ES-I3 (cell line): ENCODE measurements around the gene MACROD2.
"Not testable (repeated sequence)": the region's sequence is repeated elsewhere in the genome, so short reads cannot be mapped to it uniquely, and the experiment has no call there.

ENCODE experiments used
- H3K36me3 ChIP-seq: 2 replicates; pipeline ENCODE4 v1.6.1; 2013; ENCODE audit warnings: mild to moderate bottlenecking, low read length, control low read depth, moderate library complexity; ENCODE audit not compliant: insufficient read depth
- H3K4me1 ChIP-seq: 2 replicates; pipeline ENCODE4 v1.6.1; 2013; ENCODE audit warnings: mild to moderate bottlenecking, control low read depth, low read length; ENCODE audit not compliant: insufficient read depth
- H3K9ac ChIP-seq: 2 replicates; pipeline ENCODE4 v1.6.1; 2013; ENCODE audit warnings: low read depth, mild to moderate bottlenecking, low read length, moderate library complexity
- H3K9me3 ChIP-seq: 2 replicates; pipeline ENCODE4 v1.6.1; 2013; ENCODE audit warnings: mild to moderate bottlenecking, low read length, moderate library complexity; ENCODE audit not compliant: control insufficient read depth, insufficient read depth

The MACROD2 gene

DNA sequence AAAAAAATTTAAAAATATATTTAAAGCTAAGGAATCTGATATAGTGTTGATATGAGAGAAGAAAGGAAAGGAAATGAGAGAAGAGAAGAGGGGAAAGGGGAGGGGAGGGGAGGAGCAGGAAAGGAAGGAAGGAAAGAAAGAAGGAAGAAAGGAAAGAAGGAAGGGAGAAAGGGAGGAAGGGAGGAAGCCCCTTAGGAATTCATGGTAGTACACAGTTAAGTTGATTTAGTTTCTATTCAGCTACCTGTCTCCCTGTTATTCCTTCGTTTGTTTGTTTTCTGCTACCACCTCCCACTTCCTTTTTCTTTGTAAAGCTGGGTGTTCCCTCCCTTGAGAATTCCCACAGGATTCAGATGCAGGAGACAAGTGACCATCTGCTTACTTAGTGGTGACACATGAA, 1367.5 kb downstream of the MACROD2 start:
- H3K36me3 ChIP-seq: no peaks in the 10 kb centered on the region
- no peaks in the 10 kb centered on the region for H3K9me3 ChIP-seq
- H3K9ac ChIP-seq: no peak overlapping the region
- peaks cover 8% of the 10 kb centered on the region; the same call in 1 of the 2 replicates for H3K4me1 ChIP-seq

GRCh38 chr20:15364781-15365180, 1369.5 kb downstream of the MACROD2 start:
- H3K36me3 ChIP-seq: no peaks in the 10 kb centered on the region
- H3K9ac ChIP-seq: no peak overlapping the region
- no peaks in the 10 kb centered on the region for H3K9me3 ChIP-seq
- peaks cover 8% of the 10 kb centered on the region; the same call in 1 of the 2 replicates for H3K4me1 ChIP-seq

GRCh38 chr20:15370370-15370769, 1375.1 kb downstream of the MACROD2 start:
- Histone ChIP-seq H3K4me1 (no peaks in the 10 kb centered on the region), H3K36me3 (no peaks in the 10 kb centered on the region)

GRCh38 chr20:15374682-15375081, 1379.4 kb downstream of the MACROD2 start:
- no peak overlapping the region for H3K9ac ChIP-seq
- no peaks in the 10 kb centered on the region for H3K4me1 ChIP-seq
- no peaks in the 10 kb centered on the region for H3K36me3 ChIP-seq
- H3K9me3 ChIP-seq: no peaks in the 10 kb centered on the region

More at GRCh38 chr20:15370370-15370769, 1375.1 kb downstream of the MACROD2 start:
- Histone ChIP-seq H3K9ac (no peak overlapping the region), H3K9me3 (no peaks in the 10 kb centered on the region)

DNA sequence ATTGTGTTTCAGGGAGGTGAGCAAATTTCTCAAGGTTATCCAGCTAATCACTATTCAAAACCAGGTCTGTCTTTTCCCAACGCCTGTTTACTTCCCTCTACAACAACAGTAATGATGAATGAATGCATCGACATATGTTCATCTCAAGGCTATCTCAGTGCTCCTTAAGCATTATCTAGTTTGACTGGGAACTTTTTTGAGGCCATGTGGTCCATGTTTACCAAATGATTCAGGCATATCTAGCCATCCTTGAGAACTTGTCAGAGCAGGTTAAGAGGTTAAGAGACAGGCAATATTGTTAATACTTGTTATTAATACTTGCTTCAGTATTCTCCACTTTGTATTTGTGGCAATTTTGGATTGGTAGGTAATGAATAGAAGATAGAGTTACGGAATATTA, 1380.5 kb downstream of the MACROD2 start:
- H3K9ac ChIP-seq: no peak overlapping the region
- H3K9me3 ChIP-seq: no peaks in the 10 kb centered on the region
- H3K4me1 ChIP-seq: no peaks in the 10 kb centered on the region
- no peaks in the 10 kb centered on the region for H3K36me3 ChIP-seq

DNA sequence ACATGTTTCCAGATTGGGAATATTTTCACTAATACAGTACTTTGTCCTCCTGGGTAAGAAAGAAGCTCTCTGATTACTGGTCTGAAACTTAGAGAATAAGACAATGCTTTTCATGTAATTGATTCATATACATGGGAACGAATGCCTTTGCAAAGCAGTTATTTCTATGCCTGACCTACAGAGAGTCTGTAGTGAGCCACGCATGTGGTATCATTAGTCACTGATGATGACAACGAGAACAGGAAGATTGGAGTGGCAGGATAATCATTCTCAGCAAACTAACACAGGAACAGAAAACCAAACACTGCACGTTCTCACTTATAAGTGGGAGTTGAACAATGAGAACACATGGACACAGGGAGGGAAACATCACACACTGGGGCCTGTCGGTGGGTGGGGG, 1382.3 kb downstream of the MACROD2 start:
- not testable (repeated sequence) for H3K9ac ChIP-seq, H3K4me1 ChIP-seq, H3K9me3 ChIP-seq, H3K36me3 ChIP-seq

GRCh38 chr20:15378151-15378550, 1382.8 kb downstream of the MACROD2 start:
- H3K9ac ChIP-seq: no peak overlapping the region

DNA sequence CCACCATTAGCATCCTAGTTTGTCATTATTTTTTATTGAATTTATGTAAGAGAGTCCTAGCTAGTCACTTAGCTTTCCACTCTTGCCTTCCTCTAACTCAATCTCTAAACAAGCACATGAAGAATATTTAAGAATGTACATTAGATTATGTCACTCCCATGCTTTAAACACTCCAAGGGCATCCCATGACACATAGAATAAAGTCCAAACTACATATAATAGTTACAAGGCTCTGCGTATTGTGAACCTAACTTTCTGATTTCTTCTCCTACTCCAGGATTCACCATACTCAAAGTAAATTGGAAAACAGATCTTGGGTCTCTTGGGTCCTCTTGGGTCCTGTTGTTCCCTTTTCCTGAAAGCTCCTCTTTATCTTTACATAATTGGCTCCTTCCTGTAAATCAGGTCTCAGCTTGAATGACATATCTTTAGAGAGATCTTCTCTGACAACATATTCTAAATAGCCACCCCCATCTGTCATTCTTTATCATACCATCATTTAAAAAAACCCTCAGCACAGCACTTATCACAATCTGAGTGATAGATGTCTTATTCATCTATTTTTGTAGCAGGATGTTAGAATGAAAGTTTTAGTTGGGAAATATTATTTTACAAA, 1384.5 kb downstream of the MACROD2 start:
- Histone ChIP-seq H3K4me1 (no peaks in the 10 kb centered on the region), H3K9ac (no peak overlapping the region), H3K9me3 (no peaks in the 10 kb centered on the region), H3K36me3 (no peaks in the 10 kb centered on the region)

More at GRCh38 chr20:15378151-15378550, 1382.8 kb downstream of the MACROD2 start:
- H3K4me1 ChIP-seq: no peaks in the 10 kb centered on the region
- H3K9me3 ChIP-seq: no peaks in the 10 kb centered on the region
- H3K36me3 ChIP-seq: no peaks in the 10 kb centered on the region

GRCh38 chr20:15380770-15381169, 1385.5 kb downstream of the MACROD2 start:
- Histone ChIP-seq H3K9ac (no peak overlapping the region), H3K4me1 (no peaks in the 10 kb centered on the region), H3K9me3 (no peaks in the 10 kb centered on the region), H3K36me3 (no peaks in the 10 kb centered on the region)

DNA sequence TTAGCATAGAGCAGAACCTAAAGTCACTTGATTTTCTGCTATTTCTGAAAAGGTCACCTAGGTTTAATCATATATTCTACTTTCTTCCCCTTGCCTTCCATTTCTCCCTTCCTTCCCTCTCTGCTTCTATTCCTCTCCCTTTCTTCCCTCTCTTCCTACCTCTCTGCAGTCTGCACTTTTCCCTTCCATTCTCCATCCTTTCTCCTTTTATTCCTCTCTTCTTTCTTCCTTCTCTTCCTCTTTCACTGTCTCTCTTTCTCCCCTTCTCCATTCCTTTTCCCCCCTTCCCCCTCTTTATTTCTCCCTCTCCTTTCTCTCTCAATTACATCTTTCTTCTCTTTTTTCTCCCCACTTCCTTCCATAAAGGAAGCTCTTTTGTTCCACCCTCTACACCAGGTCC, 1391.9 kb downstream of the MACROD2 start:
- H3K36me3 ChIP-seq: no peaks in the 10 kb centered on the region
- H3K9ac ChIP-seq: no peak overlapping the region
- H3K9me3 ChIP-seq: no peaks in the 10 kb centered on the region
- no peaks in the 10 kb centered on the region for H3K4me1 ChIP-seq

GRCh38 chr20:15395457-15395856, 1400.1 kb downstream of the MACROD2 start:
- H3K9ac ChIP-seq: no peak overlapping the region
- H3K4me1 ChIP-seq: no peaks in the 10 kb centered on the region; the same call in 1 of the 2 replicates
- H3K36me3 ChIP-seq: no peaks in the 10 kb centered on the region
- H3K9me3 ChIP-seq: no peaks in the 10 kb centered on the region

GRCh38 chr20:15396026-15396425, 1400.7 kb downstream of the MACROD2 start:
- H3K36me3 ChIP-seq: no peaks in the 10 kb centered on the region
- no peaks in the 10 kb centered on the region; the same call in 1 of the 2 replicates for H3K4me1 ChIP-seq
- no peak overlapping the region for H3K9ac ChIP-seq
- H3K9me3 ChIP-seq: no peaks in the 10 kb centered on the region

DNA sequence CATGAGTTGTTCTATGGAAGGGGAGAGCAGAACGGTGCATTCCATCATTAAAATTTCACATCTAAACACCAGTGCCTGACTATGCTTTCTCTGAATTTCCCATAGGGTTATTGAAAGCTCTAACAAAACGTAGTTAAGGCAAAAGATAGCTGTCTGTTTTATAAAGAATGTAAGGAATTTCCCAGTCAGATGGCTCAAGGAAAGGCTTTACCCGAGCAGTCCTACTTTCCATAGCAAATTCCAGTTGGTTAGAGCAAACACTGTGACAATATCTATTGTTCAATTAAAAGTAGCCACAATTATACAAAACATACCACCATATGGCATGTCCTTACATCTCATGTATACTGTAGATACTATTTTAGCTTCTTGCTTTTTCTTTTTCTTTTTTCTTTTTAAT, 1401.6 kb downstream of the MACROD2 start:
- no peak overlapping the region for H3K9ac ChIP-seq
- no peaks in the 10 kb centered on the region; the same call in 1 of the 2 replicates for H3K4me1 ChIP-seq
- no peaks in the 10 kb centered on the region for H3K9me3 ChIP-seq
- H3K36me3 ChIP-seq: no peaks in the 10 kb centered on the region

- Histone ChIP-seq H3K4me1 (no peaks in the 10 kb centered on the region; the same call in 1 of the 2 replicates), H3K36me3 (no peaks in the 10 kb centered on the region), H3K9ac (no peak overlapping the region), H3K9me3 (no peaks in the 10 kb centered on the region)
These were observed 1404.5 kb downstream of the MACROD2 start for GRCh38 chr20:15399781-15400180.

- H3K4me1 ChIP-seq: no peaks in the 10 kb centered on the region
- no peaks in the 10 kb centered on the region for H3K9me3 ChIP-seq
- H3K36me3 ChIP-seq: no peaks in the 10 kb centered on the region
- no peak overlapping the region for H3K9ac ChIP-seq
These were observed 1410.8 kb downstream of the MACROD2 start for GRCh38 chr20:15406072-15406471.
